HG03354 (cell line): Measurements from ENCODE around the gene ESRRB.

ENCODE experiments used
- ATAC-seq: cut with Tn5 transposase; IDR thresholded peaks from one replicate; pipeline ENCODE4 v1.9.1; 2021; ENCODE audit warnings: mild to moderate bottlenecking; ENCODE audit not compliant: unreplicated experiment, poor library complexity, severe bottlenecking

The ESRRB gene

DNA sequence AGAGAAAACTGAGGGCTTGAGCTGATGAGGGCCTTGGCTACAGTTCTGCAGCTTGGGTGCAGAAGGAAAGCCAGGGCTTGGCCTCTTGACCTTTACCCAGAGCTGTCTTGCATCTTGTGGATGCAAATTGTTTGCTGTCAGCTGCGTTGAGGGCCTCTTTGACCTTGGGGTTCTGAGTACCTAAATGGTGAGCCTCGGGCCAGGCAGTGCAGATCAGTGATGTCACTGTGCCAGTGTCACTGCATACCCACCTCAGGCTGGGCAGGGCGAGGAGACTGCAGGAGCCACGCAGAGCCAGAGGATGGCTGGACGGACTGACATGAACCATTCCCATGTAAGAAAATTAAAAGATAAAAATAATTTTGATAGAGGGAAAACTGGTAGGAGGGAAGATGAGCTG, 18.6 kb downstream of the ESRRB start:
- ATAC-seq = no peak

GRCh38 chr14:76395161-76395560, 19.2 kb downstream of the ESRRB start:
- ATAC-seq = no peak

DNA sequence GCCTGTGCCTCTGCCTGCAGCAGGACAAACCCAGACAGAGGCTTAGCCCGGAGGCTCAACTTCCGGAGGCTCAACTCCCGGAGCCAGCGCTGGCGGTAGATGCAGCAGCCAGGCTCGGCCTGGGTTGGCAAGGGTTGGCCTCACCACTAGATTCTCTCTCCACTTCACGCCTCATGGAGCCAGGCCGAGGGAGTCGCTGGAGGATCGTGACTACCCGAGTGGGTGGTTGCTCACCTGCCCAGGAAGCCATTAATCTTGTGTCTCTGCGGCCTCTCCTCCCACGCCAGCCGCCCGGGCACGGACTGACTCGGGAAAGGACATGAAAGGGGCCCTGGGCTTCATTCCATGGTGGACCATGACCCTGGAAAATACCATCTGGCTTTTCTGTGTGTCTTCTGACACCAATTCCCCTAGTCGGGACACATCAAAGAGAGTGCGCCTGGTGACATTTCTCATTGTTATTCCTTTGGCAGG, 20.8 kb downstream of the ESRRB start:
- no peak for ATAC-seq

DNA sequence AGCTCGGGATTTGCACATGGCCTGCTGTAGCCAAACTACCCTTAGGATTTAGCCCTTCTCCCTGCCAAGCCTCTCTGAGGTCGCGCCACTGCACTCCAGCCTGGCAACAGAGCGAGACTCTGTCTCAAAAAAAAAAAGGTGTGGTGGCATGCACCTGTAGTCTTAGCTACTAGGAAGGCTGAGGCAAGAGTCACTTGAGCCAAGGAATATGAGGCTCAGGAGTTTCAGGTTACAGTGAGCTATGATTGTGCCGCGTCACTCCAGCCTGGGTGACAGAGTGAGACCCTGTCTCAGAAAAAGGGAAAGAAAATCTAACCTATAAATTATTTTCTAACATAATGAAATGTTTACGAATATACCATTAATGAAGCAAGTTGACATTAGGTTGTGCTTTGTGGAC, 29.7 kb downstream of the ESRRB start:
- ATAC-seq = no peak

- ATAC-seq = no peak
Observed at GRCh38 chr14:76407449-76408150, 31.7 kb downstream of the ESRRB start.

DNA sequence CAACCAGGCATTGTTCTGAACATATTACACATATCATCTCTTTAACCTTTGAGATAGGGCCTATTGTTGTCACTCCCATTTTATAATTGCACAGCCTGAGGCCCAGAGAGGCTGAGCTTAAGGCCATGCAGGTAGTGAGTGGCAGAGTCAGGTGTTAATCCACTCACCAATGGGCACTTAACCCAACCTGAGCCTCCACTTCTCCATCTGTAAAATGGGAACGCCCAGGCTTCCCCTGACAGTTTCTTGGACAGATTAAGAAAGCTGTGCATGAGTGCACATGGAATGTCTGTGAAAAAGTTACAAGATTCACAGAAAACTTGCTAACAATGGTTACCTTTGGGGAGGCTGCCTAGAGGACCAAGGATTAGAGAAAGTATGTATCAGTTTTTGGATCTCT, 32.9 kb downstream of the ESRRB start:
- ATAC-seq = no peak

DNA sequence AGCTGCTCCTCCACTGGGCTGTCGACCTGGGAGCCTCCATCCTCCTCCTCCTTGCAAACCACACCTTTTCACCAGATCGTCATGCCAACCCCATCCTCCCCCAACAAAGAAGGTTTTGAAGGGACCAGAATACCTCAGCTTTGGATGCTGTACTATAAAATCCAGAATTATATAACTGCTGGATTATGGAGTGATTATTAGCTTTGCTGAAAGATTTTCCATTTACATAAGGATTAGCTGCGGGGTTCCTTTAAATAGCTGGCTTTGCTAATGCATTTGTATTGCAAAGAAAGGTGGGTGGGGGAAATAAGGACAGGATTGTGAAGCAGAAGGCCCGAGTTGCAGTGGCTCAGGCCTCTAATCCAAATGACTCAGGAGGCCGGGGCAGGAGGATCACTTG, 36.6 kb downstream of the ESRRB start:
- ATAC-seq = no peak

DNA sequence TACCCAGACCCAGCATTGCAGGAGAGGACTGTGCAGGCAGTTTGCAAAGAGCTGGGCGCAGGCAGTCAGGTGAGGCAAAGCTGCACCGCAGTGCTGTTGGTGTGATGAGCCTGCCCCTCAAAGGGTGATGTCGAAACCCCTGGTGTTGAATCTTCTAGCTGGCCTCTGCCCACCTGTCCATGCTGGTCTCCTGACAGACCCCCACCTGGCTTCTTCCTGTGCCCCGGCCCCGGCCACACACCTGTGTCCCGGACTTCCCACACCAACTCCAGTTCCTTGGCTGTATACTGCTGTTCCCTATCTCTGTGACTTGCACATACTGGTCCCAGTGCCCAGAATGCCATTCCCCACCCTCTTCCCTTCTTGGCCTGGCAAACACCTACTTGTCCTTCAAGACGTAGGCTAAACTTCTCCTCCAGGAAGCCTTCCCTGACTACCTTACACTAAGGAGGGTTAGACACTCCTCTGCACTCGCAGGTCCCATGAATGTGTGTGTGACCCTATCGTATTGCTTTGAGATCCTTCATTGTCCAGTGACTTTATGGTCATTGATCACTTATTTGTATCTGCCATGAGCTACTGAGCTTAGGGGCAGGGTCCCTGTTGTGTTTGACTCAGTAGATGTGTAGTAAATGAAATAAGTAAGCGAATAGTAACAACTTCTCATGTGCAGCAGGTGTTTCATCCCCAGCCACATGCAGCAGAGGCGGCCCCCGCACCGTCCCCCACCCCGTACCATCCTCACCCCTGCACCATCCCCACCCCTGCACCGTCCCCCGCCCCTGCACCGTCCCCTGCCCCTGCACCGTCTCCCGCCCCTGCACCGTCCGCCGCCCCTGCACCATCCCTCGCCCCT, 37.4 kb downstream of the ESRRB start:
- ATAC-seq = no peak

DNA sequence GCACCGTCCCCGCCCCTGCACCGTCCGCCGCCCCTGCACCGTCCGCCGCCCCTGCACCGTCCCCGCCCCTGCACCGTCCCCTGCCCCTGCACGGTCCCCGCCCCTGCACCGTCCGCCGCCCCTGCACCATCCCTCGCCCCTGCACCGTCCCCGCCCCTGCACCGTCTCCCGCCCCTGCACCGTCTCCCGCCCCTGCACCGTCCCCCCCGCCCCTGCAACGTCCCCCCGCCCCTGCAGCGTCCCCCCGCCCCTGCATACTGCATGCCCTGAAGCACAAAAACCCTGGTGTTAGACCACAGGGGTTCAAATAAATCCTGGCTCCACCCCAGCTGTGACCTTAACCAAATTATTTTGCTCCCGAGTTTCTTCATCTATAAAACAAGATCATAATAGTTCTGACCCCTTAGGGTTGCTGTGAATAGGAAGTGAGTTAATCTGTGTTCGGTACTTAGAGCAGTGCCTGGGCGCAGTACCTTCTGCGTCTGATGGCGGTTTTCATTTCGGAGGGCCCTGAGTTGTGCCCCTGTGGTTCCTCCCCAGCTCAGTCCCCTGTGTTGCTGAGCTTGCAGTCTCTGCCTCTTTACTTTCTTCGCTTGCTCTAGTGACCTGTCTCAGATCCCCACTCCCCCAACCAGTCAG, 38.1 kb downstream of the ESRRB start:
- ATAC-seq = no peak

- no peak for ATAC-seq
Observed at GRCh38 chr14:76419399-76419798, 43.5 kb downstream of the ESRRB start.

- ATAC-seq = no peak
Observed at GRCh38 chr14:76420827-76421226, 44.9 kb downstream of the ESRRB start.

GRCh38 chr14:76421662-76422061, 45.7 kb downstream of the ESRRB start:
- ATAC-seq = no peak

- ATAC-seq = no peak
Observed at GRCh38 chr14:76422662-76423061, 46.7 kb downstream of the ESRRB start.

DNA sequence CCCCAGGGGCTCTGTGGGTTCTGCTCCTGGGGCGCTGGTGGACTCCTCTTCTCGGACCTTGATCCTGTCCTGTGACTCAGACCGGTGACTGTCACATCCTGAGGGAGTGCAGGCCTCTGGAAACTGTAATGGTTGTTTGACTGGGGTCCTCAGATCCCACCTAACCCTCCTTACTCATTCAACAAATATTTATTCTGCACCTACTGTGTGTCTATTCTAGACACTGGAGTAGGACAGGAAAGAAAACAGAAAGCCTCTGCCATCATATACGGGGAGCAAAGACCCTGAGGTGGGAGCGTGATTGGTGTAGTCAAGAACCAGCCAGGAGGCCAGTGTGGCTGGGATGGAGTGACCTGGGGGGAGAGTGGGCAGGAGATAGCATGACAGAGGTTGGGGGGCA, 47.6 kb downstream of the ESRRB start:
- ATAC-seq = no peak

DNA sequence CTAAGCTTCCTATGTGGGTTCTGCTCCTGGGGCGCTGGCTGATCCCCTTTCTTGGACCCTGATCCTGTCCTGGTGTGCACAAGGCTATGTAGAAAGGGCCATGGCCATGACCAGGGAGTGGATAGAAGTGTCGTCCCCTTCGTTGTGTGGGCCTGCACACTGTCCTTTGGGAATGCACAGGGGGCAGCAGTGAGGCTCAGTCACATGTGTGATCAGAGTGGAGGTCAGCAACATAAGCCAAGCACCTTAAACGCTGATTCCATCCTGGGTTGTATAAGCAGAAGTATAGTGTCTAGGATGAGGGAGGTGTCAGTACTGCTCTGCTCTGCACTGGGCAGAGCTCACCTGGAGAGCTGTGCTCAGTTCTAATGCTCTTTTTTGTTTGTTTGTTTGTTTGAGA, 48.4 kb downstream of the ESRRB start:
- no peak for ATAC-seq

DNA sequence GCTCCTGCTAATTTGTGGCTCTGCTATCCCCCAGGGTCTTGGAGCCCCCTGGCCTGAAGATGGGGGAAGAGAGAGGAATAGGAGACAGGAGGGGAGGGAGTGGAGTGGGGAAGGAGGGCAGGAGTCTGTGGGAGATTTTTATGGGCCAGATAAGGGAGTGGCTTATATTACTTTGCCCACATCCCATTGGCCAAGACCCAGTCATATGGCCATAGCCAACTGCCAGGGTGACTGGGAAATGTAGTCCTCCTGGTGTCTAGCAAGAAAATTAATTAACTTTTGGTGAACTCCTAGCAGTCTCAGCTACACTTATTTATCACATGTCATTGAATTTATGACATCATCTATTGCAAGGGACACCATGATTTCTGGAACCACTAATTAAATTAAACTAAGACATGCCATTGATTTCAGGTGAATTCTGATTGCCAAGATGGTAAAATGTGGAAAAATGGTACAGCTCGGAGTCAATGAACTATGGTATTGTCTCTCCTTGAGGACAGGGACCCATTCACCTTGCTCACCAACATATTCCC, 50.3 kb downstream of the ESRRB start:
- ATAC-seq = no peak

DNA sequence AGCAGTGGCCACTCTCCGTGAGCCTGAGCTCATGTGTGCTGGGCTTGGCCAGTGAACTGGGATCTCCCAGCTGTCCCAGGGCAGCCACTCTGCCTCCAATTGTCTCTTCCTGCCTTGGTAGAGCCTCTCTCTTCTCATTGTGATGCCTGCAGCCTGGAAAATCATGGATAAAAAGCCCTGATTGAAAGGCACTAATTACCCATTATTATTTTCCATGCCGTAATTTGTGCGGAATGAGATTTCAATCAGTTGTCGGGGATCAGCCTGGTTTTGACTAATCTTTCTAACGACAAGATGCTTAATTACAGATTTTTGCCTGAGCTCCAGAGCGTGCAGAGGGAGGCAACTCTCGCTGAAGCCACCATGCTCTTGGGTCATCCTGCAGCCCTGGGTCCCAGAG, 52.7 kb downstream of the ESRRB start:
- no peak for ATAC-seq

DNA sequence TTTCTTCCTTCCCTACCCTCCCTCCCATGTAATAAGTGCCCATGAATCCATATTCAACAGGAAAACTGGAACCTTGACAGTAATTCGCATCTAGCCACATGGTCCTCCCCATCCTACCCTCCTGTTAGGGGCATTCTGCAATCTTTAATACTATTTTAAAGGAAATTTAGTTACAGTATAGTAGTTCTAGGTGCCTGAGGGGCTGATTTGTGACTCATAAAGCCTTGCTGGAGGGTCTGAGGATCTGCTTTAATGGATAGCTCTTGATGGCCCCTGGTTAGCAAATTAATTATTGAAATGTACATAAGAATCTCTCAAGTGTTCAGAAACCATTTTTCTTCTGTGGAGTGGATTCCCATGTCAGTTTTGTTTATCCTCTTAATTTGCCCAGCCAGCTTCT, 54.1 kb downstream of the ESRRB start:
- no peak for ATAC-seq

GRCh38 chr14:76430475-76430980, 54.6 kb downstream of the ESRRB start:
- no peak for ATAC-seq

DNA sequence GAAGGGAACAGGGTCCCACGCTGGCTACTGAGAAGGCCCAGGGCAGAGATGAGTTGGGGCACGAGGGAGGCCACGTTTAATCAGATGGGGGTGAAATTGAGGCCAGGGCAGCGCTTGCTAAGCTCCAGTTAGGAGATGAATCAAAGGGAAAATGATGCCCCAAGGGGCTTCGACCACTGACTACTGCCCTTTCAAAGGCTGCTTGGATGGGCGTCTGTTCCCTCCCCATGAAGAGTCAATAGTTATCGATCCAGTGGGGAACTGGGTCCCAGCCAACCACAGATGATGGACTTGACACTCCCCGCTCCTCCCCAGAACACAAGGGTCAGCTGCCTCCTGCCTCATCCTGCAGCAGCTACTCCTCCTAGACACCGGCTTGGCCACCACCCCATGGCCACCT, 55.6 kb downstream of the ESRRB start:
- ATAC-seq = no peak
